Measurements from ENCODE around the gene TP73.

Gene TP73

GRCh38 chr1:3668585-3669300 lies 16.4 kb downstream of the TP73 start:
- no peak for TF ChIP-seq CTCF (IDR thresholded peaks at IDR 0.05; ENCODE audit: insufficient read depth, low read depth, low read length, missing control alignments)
- H3K4me3 ChIP-seq (ENCODE audit: low read length) = no peak overlapping the region
- peak; percentile 50 for DNase-seq (ENCODE audit: low read depth)

- DNase-seq (ENCODE audit: low read depth) = no peak
- H3K4me3 ChIP-seq (ENCODE audit: low read length) = no peak overlapping the region
- no peak for TF ChIP-seq CTCF (IDR thresholded peaks at IDR 0.05; ENCODE audit: insufficient read depth, low read depth, low read length, missing control alignments)
Observed at GRCh38 chr1:3669421-3669821, 17.1 kb downstream of the TP73 start.

GRCh38 chr1:3669971-3670431 lies 17.7 kb downstream of the TP73 start:
- no peak overlapping the region for H3K4me3 ChIP-seq (ENCODE audit: low read length)
- DNase-seq (ENCODE audit: low read depth) = no peak
- TF ChIP-seq CTCF (IDR thresholded peaks at IDR 0.05; ENCODE audit: insufficient read depth, low read depth, low read length, missing control alignments) = no peak

GRCh38 chr1:3670823-3671265 lies 18.5 kb downstream of the TP73 start:
- no peak for TF ChIP-seq CTCF (IDR thresholded peaks at IDR 0.05; ENCODE audit: insufficient read depth, low read depth, low read length, missing control alignments)
- H3K4me3 ChIP-seq (ENCODE audit: low read length) = no peak overlapping the region
- no peak for DNase-seq (ENCODE audit: low read depth)

- peak; percentile 36 for DNase-seq (ENCODE audit: low read depth)
- H3K4me3 ChIP-seq (ENCODE audit: low read length) = no peak overlapping the region
- TF ChIP-seq CTCF (IDR thresholded peaks at IDR 0.05; ENCODE audit: insufficient read depth, low read depth, low read length, missing control alignments) = no peak
Observed at GRCh38 chr1:3671371-3672180, 19.3 kb downstream of the TP73 start.

GRCh38 chr1:3672231-3672970 lies 20.1 kb downstream of the TP73 start:
- no peak for TF ChIP-seq CTCF (IDR thresholded peaks at IDR 0.05; ENCODE audit: insufficient read depth, low read depth, low read length, missing control alignments)
- H3K4me3 ChIP-seq (ENCODE audit: low read length) = no peak overlapping the region

More at GRCh38 chr1:3672231-3672970, 20.1 kb downstream of the TP73 start:
- no peak for DNase-seq (ENCODE audit: low read depth)
